NCI-H2029 treated with DMSO at 0.1 percent for 48 hours (cell line): ENCODE results near the gene RNU6-1.

ENCODE experiments used
- DNase-seq: peaks from one replicate; lab custom pipeline; 2025; lab: John Stamatoyannopoulos, UW

Gene RNU6-1

GRCh38 chr15:67857220-67857619 lies 17.4 kb upstream of the RNU6-1 start:
- DNase-seq, result no peak

- no peak for DNase-seq
Measured at GRCh38 chr15:67855842-67856241, 16.0 kb upstream of the RNU6-1 start.

GRCh38 chr15:67854358-67854757 lies 14.5 kb upstream of the RNU6-1 start:
- no peak for DNase-seq

- no peak for DNase-seq
Measured at GRCh38 chr15:67853454-67853853, 13.6 kb upstream of the RNU6-1 start.

GRCh38 chr15:67852418-67852817 lies 12.6 kb upstream of the RNU6-1 start:
- DNase-seq, result no peak

- no peak for DNase-seq
Measured at GRCh38 chr15:67850994-67851571, 11.2 kb upstream of the RNU6-1 start.

- no peak for DNase-seq
Measured at GRCh38 chr15:67850336-67850735, 10.5 kb upstream of the RNU6-1 start.

- no peak for DNase-seq
Measured at GRCh38 chr15:67849538-67849937, 9.7 kb upstream of the RNU6-1 start.

- DNase-seq, result no peak
Measured at GRCh38 chr15:67845974-67846373, 6.1 kb upstream of the RNU6-1 start.

- no peak for DNase-seq
Measured at GRCh38 chr15:67843571-67844387, 3.9 kb upstream of the RNU6-1 start.

GRCh38 chr15:67843092-67843501 lies 3.3 kb upstream of the RNU6-1 start:
- DNase-seq, result no peak

- DNase-seq, result no peak
Measured at GRCh38 chr15:67841513-67841762, 1.6 kb upstream of the RNU6-1 start.

GRCh38 chr15:67840749-67841512 lies 1.1 kb upstream of the RNU6-1 start:
- no peak for DNase-seq

- no peak for DNase-seq
Measured at GRCh38 chr15:67839499-67839928, 331 bp downstream of the RNU6-1 start.

- no peak for DNase-seq
Measured at GRCh38 chr15:67838789-67839332, 984 bp downstream of the RNU6-1 start.

- DNase-seq, result no peak
Measured at GRCh38 chr15:67836955-67837354, 2.9 kb downstream of the RNU6-1 start.

- no peak for DNase-seq
Measured at GRCh38 chr15:67836477-67836876, 3.4 kb downstream of the RNU6-1 start.

- no peak for DNase-seq
Measured at GRCh38 chr15:67836134-67836455, 3.8 kb downstream of the RNU6-1 start.

GRCh38 chr15:67835297-67836133 lies 4.3 kb downstream of the RNU6-1 start:
- no peak for DNase-seq

- DNase-seq, result no peak
Measured at GRCh38 chr15:67834581-67835296, 5.1 kb downstream of the RNU6-1 start.

- no peak for DNase-seq
Measured at GRCh38 chr15:67833710-67834511, 5.9 kb downstream of the RNU6-1 start.
